SU-DHL-6 (cell line): ENCODE data around the gene CPNE5.

Experiments
- CTCF ChIP-seq: fragments of 200-600 bp; sonication (generic); IDR thresholded peaks from one replicate; pipeline ENCODE4 v1.5.1; 2017; ENCODE audit warnings: antibody characterized with exemption, mild to moderate bottlenecking, low read length, moderate library complexity; ENCODE audit not compliant: insufficient read depth, poor library complexity, severe bottlenecking
- EZH2phosphoT487 ChIP-seq: fragments of 200-600 bp; sonication (generic), shearing (Covaris generic); conservative IDR thresholded peaks from 2 replicates; pipeline ENCODE4 v1.6.1; 2018; ENCODE audit warnings: mild to moderate bottlenecking, antibody characterized with exemption, low read length, moderate library complexity, mixed read lengths

- no peak for TF ChIP-seq CTCF
- no peak for TF ChIP-seq EZH2phosphoT487
Measured at GRCh38 chr6:36800223-36801076, 38.8 kb downstream of the CPNE5 start.
